GM12878 (cell line): ENCODE results near the gene PTGES3L. TPM values are rescaled to one million over a fixed set of nuclear protein-coding genes. Genes with fewer than 3 reads are reported as not detected.

ENCODE experiments used
- ATAC-seq: fragments of 200-7000 bp; cut with Tn5 transposase; 3 replicates; pipeline ENCODE4 v1.9.1; 2020; ENCODE audit warnings: mild to moderate bottlenecking, moderate library complexity
- BruUV-seq: library from RNA; stranded (reverse); fragments of 400-500 nt; replicated peaks from 2 replicates; lab custom pipeline; 2021; lab: Mats Ljungman, UMichigan
- CTCF ChIA-PET: fragments of 300-600 bp; sonication (Branson Sonifier 250); formaldehyde crosslinking; extraction: SDS; loops from one replicate; lab custom pipeline; 2021; ENCODE audit warnings: inconsistent platforms; lab: Yijun Ruan, JAX
- POLR2A ChIA-PET: fragments of 350-600 bp; formaldehyde crosslinking; extraction: SDS; loops from one replicate; lab custom pipeline; 2021; ENCODE audit warnings: inconsistent platforms; lab: Charles Lee
- RAD21 ChIA-PET: fragments of 300-600 bp; sonication (Branson Sonifier 250); formaldehyde crosslinking; loops from one replicate; lab custom pipeline; 2023; ENCODE audit warnings: antibody characterized with exemption; ENCODE audit not compliant: unreplicated experiment; lab: Charles Lee
- SMC1A ChIA-PET: fragments of 300-600 bp; sonication (Branson Sonifier 250); formaldehyde crosslinking; loops from one replicate; lab custom pipeline; 2023; ENCODE audit not compliant: unreplicated experiment, uncharacterized antibody; lab: Charles Lee
- DNase-seq: peaks from one replicate; pipeline ENCODE4 v3.0.0-alpha.2; 2011; ENCODE audit warnings: low read depth, low spot score
- FAIRE-seq: peaks from 3 replicates; lab custom pipeline; 2011; peaks lifted over from hg19 to GRCh38; lab: Jason Lieb, UNC
- H2AFZ ChIP-seq: 2 replicates; pipeline ENCODE4 v1.6.0; 2011; ENCODE audit warnings: low read depth, low read length, control low read depth; ENCODE audit not compliant: control insufficient read depth
- H3K27ac ChIP-seq: 2 replicates; pipeline ENCODE4 v1.5.1; 2011; ENCODE audit warnings: control low read depth; ENCODE audit not compliant: control insufficient read depth, insufficient read depth
- H3K27me3 ChIP-seq, 2 experiments: replicated peaks in 1 of 2; 2 replicates each; pipeline versions ENCODE4 v1.6.0 to v1.6.1; 2011; ENCODE audit warnings: low read length in 1 of 2; ENCODE audit not compliant: control insufficient read depth in 2 of 2, insufficient read depth in 2 of 2
- H3K36me3 ChIP-seq, 2 experiments: 2 replicates each; pipeline ENCODE4 v1.5.1; 2011; ENCODE audit warnings: low read length in 1 of 2; ENCODE audit not compliant: control insufficient read depth in 2 of 2, insufficient read depth in 2 of 2
- H3K4me1 ChIP-seq: 2 replicates; pipeline ENCODE4 v1.6.1; 2011; ENCODE audit warnings: mild to moderate bottlenecking, low read length, moderate library complexity, mixed read lengths; ENCODE audit not compliant: control insufficient read depth, insufficient read depth
- H3K4me2 ChIP-seq: 2 replicates; pipeline ENCODE4 v1.6.0; 2011; ENCODE audit warnings: control low read depth; ENCODE audit not compliant: control insufficient read depth, insufficient read depth
- H3K4me3 ChIP-seq: fragments of 200-600 bp; sonication (generic); 2 replicates; pipeline ENCODE4 v1.5.1; 2016
- H3K79me2 ChIP-seq: 2 replicates; pipeline ENCODE4 v1.6.0; 2011; ENCODE audit warnings: low read length; ENCODE audit not compliant: control insufficient read depth, insufficient read depth
- H3K9ac ChIP-seq: 2 replicates; pipeline ENCODE4 v1.8.0; 2011; ENCODE audit warnings: low read length, control low read depth, mixed read lengths; ENCODE audit not compliant: control insufficient read depth, insufficient read depth
- H3K9me3 ChIP-seq: replicated peaks from 3 replicates; pipeline ENCODE4 v1.5.1; 2011; ENCODE audit warnings: mild to moderate bottlenecking, low read length; ENCODE audit not compliant: control insufficient read depth, insufficient read depth
- H4K20me1 ChIP-seq: 2 replicates; pipeline ENCODE4 v1.6.0; 2011; ENCODE audit not compliant: control insufficient read depth, insufficient read depth
- BMI1 ChIP-seq: fragments of 450-650 bp; IDR thresholded peaks from 2 replicates; pipeline ENCODE4 v1.6.1; 2016; ENCODE audit warnings: mild to moderate bottlenecking, moderate library complexity, borderline replicate concordance
- BRCA1 ChIP-seq: IDR thresholded peaks from 2 replicates; pipeline ENCODE4 v1.6.1; 2011; ENCODE audit warnings: low read depth, low read length, improper control_type of control experiment
- HDGF ChIP-seq: fragments of 450-650 bp; IDR thresholded peaks from 2 replicates; pipeline ENCODE4 v1.6.1; 2016; ENCODE audit warnings: antibody characterized with exemption
- MYC ChIP-seq: IDR thresholded peaks from 2 replicates; pipeline ENCODE4 v1.6.1; 2011; ENCODE audit warnings: mild to moderate bottlenecking, low read length, moderate library complexity, inconsistent platforms; ENCODE audit not compliant: insufficient read depth, insufficient replicate concordance, insufficient read length, severe bottlenecking
- NFXL1 ChIP-seq: fragments of 450-650 bp; IDR thresholded peaks from 2 replicates; pipeline ENCODE4 v1.6.1; 2017; ENCODE audit warnings: antibody characterized with exemption, mild to moderate bottlenecking, borderline replicate concordance
- PML ChIP-seq: IDR thresholded peaks from 2 replicates; pipeline ENCODE4 v1.6.1; 2012; ENCODE audit warnings: low read length, inconsistent platforms
- RBBP5 ChIP-seq: fragments of 200-600 bp; sonication (generic); conservative IDR thresholded peaks from 2 replicates; pipeline ENCODE4 v1.6.1; 2016
- SMARCA5 ChIP-seq: fragments of 450-650 bp; IDR thresholded peaks from 2 replicates; pipeline ENCODE4 v1.6.1; 2017; ENCODE audit warnings: mild to moderate bottlenecking
- SREBF1 ChIP-seq: IDR thresholded peaks from 2 replicates; pipeline ENCODE4 v1.6.1; 2012; ENCODE audit warnings: mild to moderate bottlenecking, low read length
- TCF12 ChIP-seq: IDR thresholded peaks from 2 replicates; pipeline ENCODE4 v1.6.1; 2011; ENCODE audit warnings: low read depth, mild to moderate bottlenecking, low read length
- YY1 ChIP-seq: IDR thresholded peaks from 2 replicates; pipeline ENCODE4 v1.6.1; 2011; ENCODE audit warnings: low read depth, mild to moderate bottlenecking, low read length
- ZNF207 ChIP-seq: fragments of 450-650 bp; IDR thresholded peaks from 2 replicates; pipeline ENCODE4 v1.6.1; 2014; ENCODE audit warnings: antibody characterized with exemption, mild to moderate bottlenecking, borderline replicate concordance
- WGBS: methylation state at CpG from one replicate; pipeline ENCODE4 v1.1.6; 2016; ENCODE audit warnings: low lambda C conversion rate; ENCODE audit not compliant: insufficient replicate concordance, insufficient coverage; ENCODE audit errors: missing lambda C conversion rate; 5-methylcytosine and 5-hydroxymethylcytosine counted together
- in situ Hi-C: fragments of 300-500 bp; cut with MboI; formaldehyde crosslinking; loops from 9 replicates; pipeline ENCODE4 v1.14.3; 2018; ENCODE audit warnings: mixed read lengths
- intact Hi-C: fragments of 100-400 bp; cut with micrococcal nuclease; formaldehyde crosslinking; loops from one replicate; pipeline ENCODE4 v1.14.2; 2022; ENCODE audit not compliant: unreplicated experiment
- polyA plus RNA-seq, 11 experiments: library from polyadenylated mRNA; depleted of rRNA in 4 of 11; unstranded in 6 of 11; stranded (reverse) in 5 of 11; fragments of >200 nt; fragmentation: Nextera tagmentation in 4 of 11; fragmentation: Illumina TruSeq in 1 of 11; extraction: Ambion mirVana in 4 of 11; extraction: Trizol in 1 of 11; gene quantifications; 1 replicate in 1 of 11; 2 replicates in 10 of 11; pipeline versions ENCODE4 v1.2.1 to v1.2.3, GENCODE V29; 2011 to 2016; ENCODE audit warnings: inconsistent platforms in 2 of 11, missing spikeins in 2 of 11, low read depth in 1 of 11
- total RNA-seq, 4 experiments: library from RNA; depleted of rRNA in 3 of 4; stranded (reverse); fragments of >200 nt in 3 of 4; fragmentation: Illumina TruSeq in 1 of 4; extraction: Trizol in 1 of 4; gene quantifications; 2 replicates each; pipeline versions ENCODE4 v1.2.1 to v1.2.3, GENCODE V29; 2013 to 2021
- TF ChIP-seq, protein P1 (sequence below): fragments of 450-650 bp; formaldehyde crosslinking; IDR thresholded peaks from 2 replicates; pipeline ENCODE4 v1.4.0; 2020; ENCODE audit warnings: mild to moderate bottlenecking, moderate library complexity
- TF ChIP-seq, protein P2 (sequence below): fragments of 150-350 bp; IDR thresholded peaks from 2 replicates; pipeline ENCODE4 v1.6.1; 2014; ENCODE audit warnings: mild to moderate bottlenecking, low read depth, low read length
- TF ChIP-seq, protein P3 (sequence below): fragments of 450-650 bp; conservative IDR thresholded peaks from 2 replicates; pipeline ENCODE4 v1.6.1; 2017; ENCODE audit warnings: mild to moderate bottlenecking, moderate library complexity

The PTGES3L gene
- total and polyA plus RNA-seq, 10 of the 15 experiments (the other 5 are each of a cell fraction or from before 2014, with no cell fraction given) = 0.11 to 2.3 (median 0.98) TPM

DNA sequence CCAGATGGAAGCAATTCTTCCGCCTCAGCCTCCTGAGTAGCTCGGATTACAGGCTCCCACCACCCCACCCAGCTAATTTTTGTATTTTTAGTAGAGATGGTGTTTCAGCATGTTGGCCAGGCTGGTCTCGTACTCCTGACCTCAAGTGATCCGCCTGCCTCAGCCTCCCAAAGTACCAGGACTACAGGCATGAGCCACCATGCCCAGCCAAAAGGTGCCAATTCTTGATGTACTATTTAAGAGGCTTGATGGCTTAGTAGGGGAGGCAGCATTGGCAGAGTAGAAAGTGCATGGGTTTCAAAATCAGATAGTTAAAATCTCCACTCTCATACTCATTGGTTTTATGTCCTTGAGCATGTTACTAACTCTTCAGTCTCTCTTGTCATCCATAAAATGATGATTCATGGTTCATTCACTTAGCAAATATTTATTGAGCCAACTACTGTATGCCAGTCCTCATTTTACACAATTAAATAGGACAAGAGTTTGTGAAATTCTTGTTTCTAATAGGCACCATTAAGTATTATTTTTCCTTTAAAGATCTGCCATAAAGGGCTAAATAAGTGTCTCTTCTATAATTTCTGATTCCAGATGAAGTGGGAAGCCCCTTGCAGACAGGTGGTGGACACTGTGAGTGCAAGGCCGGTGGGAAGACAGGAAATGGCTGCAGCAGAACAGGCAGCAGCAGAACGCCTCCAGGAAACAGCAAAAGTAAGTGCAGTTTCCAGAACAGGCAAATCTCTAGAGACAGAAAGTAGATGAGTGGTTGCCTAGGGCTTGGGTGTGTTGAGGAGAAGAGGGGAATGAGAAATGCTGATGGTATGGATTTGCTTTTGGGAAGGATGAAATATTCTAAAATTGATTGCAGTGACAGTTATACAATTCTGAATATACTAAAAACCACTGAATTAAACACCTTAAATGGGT lies 10.1 kb upstream of the PTGES3L start:
- DNase-seq (no peak), FAIRE-seq (no peak), ATAC-seq (no peak)
- Histone ChIP-seq H3K79me2 (peaks cover 11% of the 10 kb centered on the region), H3K4me3 (no peak overlapping the region), H3K4me2 (no peak overlapping the region), H3K27ac (no peak overlapping the region), H3K36me3 (peaks cover 13 to 35% of the 10 kb centered on the region in 2 experiments), H4K20me1 (no peaks in the 10 kb centered on the region), H2AFZ (no peak overlapping the region), H3K4me1 (peaks cover 18% of the 10 kb centered on the region), H3K27me3 (no peaks in the 10 kb centered on the region), H3K9me3 (no peaks in the 10 kb centered on the region), H3K9ac (no peak overlapping the region)
- in situ Hi-C loops (no loop called here), intact Hi-C loops (loop anchor here (10.0 kb wide), 1 partner anchor 145 kb away; the partner anchor contains the start of gene AOC2)
- RAD21 ChIA-PET = no interaction called here
- POLR2A ChIA-PET = no interaction called here
- CTCF ChIA-PET = interaction anchor here (1.0 kb wide), 1 partner anchor 8 kb away, joined by 3 read pairs; the partner anchor contains the start of gene RPL27
- SMC1A ChIA-PET = interaction anchor here (0.9 kb wide), 1 partner anchor 26 kb away, joined by 3 read pairs; the partner anchor contains the start of gene AARSD1
- no TSS peak for BruUV-seq
- WGBS = 84% methylated on average over 6 of the region's 6 CpGs
- TF ChIP-seq YY1 (no peak), MYC (no peak), BMI1 (no peak), NFXL1 (no peak), TCF12 (no peak), BRCA1 (no peak), RBBP5 (no peak), PML (no peak), HDGF (no peak), ZNF207 (no peak), SMARCA5 (no peak), SREBF1 (no peak)
- TF ChIP-seq, protein P1, sequence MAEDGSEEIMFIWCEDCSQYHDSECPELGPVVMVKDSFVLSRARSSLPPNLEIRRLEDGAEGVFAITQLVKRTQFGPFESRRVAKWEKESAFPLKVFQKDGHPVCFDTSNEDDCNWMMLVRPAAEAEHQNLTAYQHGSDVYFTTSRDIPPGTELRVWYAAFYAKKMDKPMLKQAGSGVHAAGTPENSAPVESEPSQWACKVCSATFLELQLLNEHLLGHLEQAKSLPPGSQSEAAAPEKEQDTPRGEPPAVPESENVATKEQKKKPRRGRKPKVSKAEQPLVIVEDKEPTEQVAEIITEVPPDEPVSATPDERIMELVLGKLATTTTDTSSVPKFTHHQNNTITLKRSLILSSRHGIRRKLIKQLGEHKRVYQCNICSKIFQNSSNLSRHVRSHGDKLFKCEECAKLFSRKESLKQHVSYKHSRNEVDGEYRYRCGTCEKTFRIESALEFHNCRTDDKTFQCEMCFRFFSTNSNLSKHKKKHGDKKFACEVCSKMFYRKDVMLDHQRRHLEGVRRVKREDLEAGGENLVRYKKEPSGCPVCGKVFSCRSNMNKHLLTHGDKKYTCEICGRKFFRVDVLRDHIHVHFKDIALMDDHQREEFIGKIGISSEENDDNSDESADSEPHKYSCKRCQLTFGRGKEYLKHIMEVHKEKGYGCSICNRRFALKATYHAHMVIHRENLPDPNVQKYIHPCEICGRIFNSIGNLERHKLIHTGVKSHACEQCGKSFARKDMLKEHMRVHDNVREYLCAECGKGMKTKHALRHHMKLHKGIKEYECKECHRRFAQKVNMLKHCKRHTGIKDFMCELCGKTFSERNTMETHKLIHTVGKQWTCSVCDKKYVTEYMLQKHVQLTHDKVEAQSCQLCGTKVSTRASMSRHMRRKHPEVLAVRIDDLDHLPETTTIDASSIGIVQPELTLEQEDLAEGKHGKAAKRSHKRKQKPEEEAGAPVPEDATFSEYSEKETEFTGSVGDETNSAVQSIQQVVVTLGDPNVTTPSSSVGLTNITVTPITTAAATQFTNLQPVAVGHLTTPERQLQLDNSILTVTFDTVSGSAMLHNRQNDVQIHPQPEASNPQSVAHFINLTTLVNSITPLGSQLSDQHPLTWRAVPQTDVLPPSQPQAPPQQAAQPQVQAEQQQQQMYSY (CRISPR knock-in tag) = no peak
- TF ChIP-seq, protein P2, sequence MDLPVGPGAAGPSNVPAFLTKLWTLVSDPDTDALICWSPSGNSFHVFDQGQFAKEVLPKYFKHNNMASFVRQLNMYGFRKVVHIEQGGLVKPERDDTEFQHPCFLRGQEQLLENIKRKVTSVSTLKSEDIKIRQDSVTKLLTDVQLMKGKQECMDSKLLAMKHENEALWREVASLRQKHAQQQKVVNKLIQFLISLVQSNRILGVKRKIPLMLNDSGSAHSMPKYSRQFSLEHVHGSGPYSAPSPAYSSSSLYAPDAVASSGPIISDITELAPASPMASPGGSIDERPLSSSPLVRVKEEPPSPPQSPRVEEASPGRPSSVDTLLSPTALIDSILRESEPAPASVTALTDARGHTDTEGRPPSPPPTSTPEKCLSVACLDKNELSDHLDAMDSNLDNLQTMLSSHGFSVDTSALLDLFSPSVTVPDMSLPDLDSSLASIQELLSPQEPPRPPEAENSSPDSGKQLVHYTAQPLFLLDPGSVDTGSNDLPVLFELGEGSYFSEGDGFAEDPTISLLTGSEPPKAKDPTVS = no peak
- TF ChIP-seq, protein P3, sequence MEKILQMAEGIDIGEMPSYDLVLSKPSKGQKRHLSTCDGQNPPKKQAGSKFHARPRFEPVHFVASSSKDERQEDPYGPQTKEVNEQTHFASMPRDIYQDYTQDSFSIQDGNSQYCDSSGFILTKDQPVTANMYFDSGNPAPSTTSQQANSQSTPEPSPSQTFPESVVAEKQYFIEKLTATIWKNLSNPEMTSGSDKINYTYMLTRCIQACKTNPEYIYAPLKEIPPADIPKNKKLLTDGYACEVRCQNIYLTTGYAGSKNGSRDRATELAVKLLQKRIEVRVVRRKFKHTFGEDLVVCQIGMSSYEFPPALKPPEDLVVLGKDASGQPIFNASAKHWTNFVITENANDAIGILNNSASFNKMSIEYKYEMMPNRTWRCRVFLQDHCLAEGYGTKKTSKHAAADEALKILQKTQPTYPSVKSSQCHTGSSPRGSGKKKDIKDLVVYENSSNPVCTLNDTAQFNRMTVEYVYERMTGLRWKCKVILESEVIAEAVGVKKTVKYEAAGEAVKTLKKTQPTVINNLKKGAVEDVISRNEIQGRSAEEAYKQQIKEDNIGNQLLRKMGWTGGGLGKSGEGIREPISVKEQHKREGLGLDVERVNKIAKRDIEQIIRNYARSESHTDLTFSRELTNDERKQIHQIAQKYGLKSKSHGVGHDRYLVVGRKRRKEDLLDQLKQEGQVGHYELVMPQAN = no peak
